NOMO-1 treated with DMSO at 0.1 percent for 48 hours (cell line): ENCODE results near the gene LRGUK.
"Not testable (repeated sequence)": the region's sequence is repeated elsewhere in the genome, so short reads cannot be mapped to it uniquely, and the experiment has no call there.

Experiments
- DNase-seq: peaks from one replicate; lab custom pipeline; 2025; ENCODE audit not compliant: unreplicated experiment; lab: John Stamatoyannopoulos, UW

Gene LRGUK, protein sequence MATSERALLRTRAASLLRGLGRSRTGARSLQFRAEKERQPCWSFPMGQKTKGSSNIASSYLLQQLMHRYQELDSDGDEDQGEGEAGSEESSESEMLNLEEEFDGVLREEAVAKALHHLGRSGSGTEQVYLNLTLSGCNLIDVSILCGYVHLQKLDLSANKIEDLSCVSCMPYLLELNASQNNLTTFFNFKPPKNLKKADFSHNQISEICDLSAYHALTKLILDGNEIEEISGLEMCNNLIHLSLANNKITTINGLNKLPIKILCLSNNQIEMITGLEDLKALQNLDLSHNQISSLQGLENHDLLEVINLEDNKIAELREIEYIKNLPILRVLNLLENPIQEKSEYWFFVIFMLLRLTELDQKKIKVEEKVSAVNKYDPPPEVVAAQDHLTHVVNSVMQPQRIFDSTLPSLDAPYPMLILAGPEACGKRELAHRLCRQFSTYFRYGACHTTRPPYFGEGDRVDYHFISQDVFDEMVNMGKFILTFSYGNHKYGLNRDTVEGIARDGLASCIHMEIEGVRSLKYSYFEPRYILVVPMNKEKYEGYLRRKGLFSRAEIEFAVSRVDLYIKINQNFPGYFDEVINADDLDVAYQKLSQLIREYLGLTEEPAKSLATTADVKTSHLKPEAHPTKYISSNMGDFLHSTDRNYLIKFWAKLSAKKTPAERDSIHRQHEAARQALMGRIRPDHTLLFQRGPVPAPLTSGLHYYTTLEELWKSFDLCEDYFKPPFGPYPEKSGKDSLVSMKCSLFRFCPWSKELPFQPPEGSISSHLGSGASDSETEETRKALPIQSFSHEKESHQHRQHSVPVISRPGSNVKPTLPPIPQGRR

DNA sequence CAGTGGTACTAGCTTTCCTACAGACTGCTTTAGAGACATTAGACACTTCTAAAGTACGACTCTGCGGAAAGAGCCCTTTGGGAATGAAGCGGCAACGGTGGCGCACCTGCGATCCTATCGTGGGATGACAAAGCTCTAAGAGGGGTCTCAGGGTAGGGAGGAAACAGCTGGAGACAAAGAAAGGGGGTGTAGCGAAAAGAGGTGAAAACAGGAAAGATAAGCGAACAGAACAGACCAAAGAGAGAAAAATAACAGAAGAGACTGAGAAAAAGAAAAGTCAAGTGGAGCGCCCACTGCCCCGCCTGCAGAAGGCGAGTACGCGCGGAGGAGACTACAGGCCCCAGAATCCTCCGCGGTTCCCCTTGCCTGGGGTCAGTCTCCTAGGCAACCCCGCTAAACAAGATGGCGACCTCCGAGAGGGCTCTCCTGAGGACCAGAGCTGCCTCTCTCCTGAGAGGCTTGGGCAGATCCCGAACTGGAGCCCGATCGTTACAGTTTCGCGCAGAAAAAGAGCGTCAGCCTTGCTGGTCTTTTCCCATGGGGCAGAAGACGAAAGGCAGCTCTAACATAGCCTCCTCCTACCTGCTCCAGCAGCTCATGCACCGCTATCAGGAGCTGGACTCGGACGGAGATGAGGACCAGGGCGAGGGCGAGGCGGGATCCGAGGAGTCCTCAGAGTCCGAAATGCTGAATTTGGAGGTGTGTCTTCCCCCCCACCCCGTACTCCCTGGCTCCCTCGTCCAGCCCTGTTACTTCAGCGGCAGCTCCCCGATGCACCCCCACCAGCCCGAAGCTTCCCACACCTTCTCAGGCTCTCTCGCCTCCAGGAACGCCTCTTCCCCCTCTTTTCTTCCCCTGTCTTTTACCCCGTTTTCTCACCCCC, at the start of gene LRGUK:
TSS of gene LRGUK (plus strand) at position 375 of the 883 bp plus-strand sequence. CDS start at position 403, 28 bp downstream.
- DNase-seq = peak; percentile 56

GRCh38 chr7:134077560-134077959, 49.6 kb upstream of the LRGUK start:
- DNase-seq = not testable (repeated sequence)

DNA sequence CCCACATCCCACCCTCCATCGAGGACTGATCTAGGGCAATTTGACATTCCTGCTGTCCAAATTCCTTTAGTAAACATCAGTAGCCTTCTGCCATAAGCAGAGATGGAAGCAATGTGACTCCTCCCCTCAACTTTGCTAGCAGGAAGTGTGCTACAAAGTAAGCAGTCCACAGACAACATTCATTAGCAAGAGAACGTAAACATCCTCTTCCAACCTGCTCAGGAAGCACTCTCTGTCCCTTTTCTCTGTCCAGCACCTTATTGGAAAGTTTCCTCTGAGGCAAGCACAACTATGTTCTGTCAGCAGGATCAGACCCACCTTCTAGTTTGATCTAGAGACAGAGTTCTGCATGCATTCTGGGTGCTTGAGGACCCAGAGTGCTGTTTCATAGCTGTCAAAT, 48.1 kb upstream of the LRGUK start:
- no peak for DNase-seq

DNA sequence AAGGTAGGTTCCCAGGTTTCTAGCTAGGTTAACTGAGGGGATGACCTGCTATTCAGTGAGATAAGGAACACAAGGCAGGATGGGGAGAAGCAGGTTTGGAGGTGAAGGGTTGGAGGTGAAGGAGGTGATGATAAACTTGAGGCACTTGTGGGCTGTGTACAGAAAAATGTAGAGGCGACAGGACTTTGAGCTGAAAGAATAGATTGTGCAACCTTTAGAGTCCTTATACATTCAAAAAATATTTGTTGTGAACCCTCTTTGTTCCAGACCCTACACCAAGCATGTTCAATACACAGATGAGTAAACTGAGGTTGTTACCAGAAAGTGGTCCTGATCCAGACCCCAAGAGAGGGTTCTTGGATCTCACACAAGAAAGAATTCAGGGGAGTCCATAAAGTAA, 45.4 kb upstream of the LRGUK start:
- DNase-seq = no peak

DNA sequence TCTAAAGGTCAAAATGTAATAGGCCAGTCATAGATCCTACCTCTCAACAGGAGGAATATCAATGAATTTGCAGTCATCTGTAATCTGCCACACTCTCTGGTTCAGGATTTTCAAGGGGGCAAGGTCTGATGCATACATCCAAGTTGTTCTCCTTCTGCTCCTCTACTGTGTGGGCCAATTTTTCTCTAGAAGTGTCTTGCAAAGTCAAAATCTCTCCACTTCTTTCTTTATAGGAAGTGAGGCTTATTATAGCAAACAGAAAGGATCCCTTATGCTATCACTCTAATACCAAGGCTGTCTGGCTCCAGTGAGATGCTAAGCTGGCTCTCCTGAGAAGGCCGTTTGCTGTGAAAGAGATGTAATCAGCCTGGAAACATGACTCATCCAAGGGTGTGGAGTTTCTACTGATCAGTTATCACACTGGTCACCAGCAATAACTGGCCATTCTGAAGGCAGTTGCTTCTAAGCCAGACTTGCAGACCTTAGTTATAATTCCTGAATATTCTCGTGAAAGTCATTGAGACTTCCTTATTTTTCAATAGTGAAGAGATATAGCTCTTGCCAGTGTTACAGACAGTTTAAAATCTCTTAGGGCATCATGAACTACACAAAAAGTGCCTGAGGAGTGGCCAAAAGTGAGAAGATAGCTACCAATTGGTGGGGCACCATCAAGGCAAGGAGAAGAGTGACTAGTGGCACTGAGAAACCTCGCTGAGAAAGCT, 43.2 kb upstream of the LRGUK start:
- DNase-seq = no peak

- DNase-seq = peak; percentile 80
Observed at GRCh38 chr7:134084488-134085144, 42.5 kb upstream of the LRGUK start.

- DNase-seq = no peak
Observed at GRCh38 chr7:134085311-134085710, 41.8 kb upstream of the LRGUK start.

DNA sequence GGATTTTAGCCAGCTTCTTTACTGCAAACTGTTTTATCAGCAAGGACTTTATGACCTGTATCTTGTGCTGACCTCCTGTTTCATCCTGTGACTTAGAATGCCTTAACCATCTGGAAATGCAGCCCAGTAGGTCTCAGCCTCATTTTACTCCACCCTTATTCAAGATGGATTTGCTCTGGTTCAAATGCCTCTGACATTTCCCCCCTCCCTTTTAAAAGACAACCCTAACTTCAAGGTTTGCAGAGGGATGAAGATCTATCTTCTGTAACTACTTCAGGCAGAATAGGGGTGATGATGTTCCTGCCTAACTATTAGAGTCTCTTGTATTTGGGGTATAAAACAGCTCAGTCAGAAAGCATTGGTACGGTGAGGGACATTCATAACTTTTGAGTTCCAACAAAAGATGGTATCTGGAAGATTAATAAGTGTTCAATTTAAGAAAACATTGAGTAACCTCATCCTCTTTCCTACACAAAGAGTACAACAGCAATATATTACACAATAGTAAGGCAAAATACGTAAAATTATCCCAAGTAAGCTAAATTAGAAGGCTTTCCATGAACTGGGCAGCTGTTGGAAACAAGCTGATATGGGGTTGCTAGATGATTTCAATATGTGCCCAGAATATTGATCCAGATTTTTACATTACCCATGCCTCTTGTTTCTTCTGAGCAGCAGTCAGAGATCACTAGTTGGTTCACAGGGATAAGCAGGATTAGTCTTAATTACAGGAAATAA, 40.0 kb upstream of the LRGUK start:
- DNase-seq = no peak

DNA sequence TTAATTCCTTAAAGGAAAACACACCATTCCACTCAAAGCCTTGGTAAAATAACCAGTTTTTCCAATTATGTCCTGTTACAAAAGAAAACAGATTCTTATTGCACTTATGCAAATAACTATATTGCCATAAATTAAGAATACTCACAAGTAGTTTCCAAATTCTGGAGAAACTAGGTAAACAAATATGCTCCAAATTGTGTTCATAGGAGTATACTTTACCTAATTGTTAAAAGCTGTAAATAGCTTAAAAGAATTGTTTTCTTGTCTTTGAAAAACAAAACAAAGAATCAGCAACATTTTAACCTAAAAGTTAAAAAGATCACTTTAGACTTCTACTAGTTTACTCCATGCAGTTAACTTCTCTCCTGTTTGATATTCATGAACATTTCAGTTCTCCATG, 38.9 kb upstream of the LRGUK start:
- no peak for DNase-seq

DNA sequence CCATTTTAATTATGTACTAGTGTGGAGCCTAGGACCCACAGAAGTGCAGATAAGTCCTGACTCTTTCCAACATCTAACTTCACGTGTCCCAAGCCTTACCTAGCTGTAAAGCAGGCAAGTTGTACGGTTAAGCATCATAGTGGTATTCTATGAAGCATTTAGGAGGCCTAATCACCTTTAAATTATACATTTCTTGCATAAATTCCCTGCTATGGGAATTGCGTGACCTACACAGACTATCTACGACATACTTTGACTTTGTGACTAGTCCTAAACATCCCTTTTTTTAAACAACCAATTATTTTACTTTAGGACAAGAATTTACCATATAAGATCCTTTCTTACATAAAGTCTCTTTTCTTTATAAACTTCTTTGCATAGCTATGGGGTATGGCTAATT, 37.7 kb upstream of the LRGUK start:
- no peak for DNase-seq

- no peak for DNase-seq
Observed at GRCh38 chr7:134098072-134098471, 29.1 kb upstream of the LRGUK start.

DNA sequence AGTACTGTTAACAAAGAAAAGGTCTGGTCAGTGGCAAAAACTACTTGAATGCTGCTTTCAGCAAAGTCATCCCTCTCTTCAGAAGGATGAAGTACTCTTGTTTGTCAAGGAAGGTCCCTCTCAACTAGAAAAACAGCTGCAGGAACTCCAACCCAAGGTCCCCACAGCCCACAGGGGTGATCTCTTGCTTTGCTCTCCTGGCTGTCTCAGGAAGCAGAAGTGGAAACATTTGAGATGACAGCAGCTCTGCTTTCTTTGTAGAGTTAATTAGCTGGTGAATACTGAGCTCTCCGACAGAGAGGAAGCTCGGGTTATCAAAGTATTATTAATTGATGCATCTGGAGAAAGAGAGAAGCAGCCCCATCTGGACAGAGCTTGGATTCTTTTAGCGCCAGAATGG, 25.4 kb upstream of the LRGUK start:
- DNase-seq = peak; percentile 18

- no peak for DNase-seq
Observed at GRCh38 chr7:134104166-134104565, 23.0 kb upstream of the LRGUK start.

GRCh38 chr7:134105841-134106240, 21.3 kb upstream of the LRGUK start:
- no peak for DNase-seq

GRCh38 chr7:134108802-134109201, 18.3 kb upstream of the LRGUK start:
- no peak for DNase-seq

GRCh38 chr7:134113655-134114054, 13.5 kb upstream of the LRGUK start:
- no peak for DNase-seq

GRCh38 chr7:134114992-134115391, 12.1 kb upstream of the LRGUK start:
- no peak for DNase-seq

DNA sequence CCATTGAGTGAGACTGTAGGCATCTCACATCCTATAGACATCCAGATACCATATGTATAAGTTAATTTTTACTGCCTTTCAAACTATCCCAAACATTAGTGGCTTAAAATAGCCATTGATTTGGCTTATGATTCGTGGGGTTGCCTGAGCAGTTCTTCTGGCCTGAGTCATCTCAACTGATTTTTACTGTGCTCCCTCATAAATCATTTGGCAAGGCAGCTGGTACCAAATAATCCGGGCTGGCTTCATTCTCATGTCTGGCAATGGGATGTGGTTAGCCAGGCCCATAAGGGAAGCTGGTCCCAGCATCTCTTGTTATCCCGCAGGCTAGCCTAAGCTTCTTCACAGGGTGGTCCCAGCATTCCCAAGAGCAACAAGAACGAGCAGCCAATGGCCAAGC, 6.7 kb upstream of the LRGUK start:
- no peak for DNase-seq

- peak; percentile 6 for DNase-seq
Observed at GRCh38 chr7:134121632-134122139, 5.5 kb upstream of the LRGUK start.
